Ecto neural progenitor cell (in vitro differentiated cells): ENCODE data around the gene FRMPD1.

Experiments
- DNase-seq: peaks from one replicate; pipeline ENCODE4 v3.0.0-alpha.2; 2018; ENCODE audit warnings: low spot score

The FRMPD1 gene

DNA sequence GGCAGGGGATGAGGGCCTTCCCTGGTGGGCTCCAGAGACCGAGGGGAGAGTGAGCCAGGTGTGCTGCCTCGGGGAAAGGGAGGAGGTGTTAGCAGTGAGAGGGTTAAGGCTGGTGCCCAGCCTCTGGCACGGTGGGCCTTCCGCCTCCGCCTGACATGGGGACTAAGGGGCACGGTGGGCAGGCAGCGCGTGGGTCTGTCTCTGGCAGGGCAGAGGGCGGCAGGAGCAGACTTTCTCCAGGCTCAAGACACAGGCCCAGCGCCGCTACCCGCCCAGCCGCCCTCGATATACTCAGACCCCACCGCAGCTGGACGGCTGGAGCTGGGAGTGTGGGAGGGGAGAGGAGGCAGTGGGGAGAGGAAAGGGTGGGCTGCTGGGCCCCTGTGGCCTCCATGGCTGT is 14.9 kb upstream of the FRMPD1 start:
- DNase-seq = no peak

GRCh38 chr9:37636511-37637448 is 14.0 kb upstream of the FRMPD1 start:
- DNase-seq = no peak

GRCh38 chr9:37639109-37639762 is 11.5 kb upstream of the FRMPD1 start:
- DNase-seq = no peak

- no peak for DNase-seq
Observed at GRCh38 chr9:37639841-37640240, 10.9 kb upstream of the FRMPD1 start.

GRCh38 chr9:37640246-37640645 is 10.5 kb upstream of the FRMPD1 start:
- no peak for DNase-seq

- DNase-seq = no peak
Observed at GRCh38 chr9:37641331-37641730, 9.4 kb upstream of the FRMPD1 start.

DNA sequence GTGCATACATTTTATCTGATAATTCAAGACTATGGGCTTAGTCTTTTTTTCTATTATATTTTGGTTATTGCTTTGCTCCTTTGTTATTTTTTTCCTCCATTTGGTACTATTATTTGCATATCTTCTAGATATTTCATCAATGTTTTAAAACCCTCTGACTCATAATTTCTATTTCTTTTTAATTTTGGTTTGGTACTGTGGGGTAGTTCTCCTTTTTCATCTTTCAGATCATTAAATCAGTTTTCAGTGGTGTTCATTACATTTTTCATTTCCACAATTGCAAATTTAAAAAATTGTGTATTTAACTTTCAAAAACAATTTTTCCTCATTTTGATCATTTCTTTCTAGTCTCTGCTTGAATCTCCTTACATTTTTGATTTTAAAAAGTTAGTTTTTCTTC is 7.5 kb upstream of the FRMPD1 start:
- DNase-seq = no peak

DNA sequence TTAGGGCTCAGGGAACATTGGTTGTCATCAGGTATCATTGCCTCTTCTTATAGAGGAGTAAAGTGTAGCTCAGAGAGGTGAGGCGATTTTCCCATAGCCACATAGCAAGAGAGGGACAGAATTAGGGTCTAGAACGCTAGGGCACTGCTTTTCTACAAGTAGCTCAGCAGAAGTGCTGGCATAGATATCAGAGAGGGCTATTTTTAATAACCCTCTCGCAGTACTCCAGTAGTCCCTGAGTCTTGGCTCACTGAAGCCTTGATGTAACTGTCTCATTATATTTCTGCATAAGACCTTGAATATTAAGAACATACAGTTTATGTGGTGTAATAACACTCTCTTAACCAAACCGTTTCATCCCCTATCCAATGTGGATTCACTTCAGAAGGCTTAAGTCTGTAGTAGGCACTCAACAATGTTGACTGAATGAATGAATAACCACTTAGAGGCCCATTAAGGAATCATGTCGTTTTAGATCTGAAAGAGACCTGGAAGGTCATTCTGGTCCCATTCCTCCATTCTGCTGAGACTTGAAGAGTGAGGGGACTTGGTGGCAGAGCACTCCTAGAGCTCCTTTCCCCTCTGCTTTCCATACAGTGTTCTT is 4.7 kb upstream of the FRMPD1 start:
- no peak for DNase-seq

- no peak for DNase-seq
Observed at GRCh38 chr9:37650299-37650872, 368 bp upstream of the FRMPD1 start.

- DNase-seq = no peak
Observed at GRCh38 chr9:37652261-37652660, 1.5 kb downstream of the FRMPD1 start.

- DNase-seq = no peak
Observed at GRCh38 chr9:37653385-37653784, 2.6 kb downstream of the FRMPD1 start.

DNA sequence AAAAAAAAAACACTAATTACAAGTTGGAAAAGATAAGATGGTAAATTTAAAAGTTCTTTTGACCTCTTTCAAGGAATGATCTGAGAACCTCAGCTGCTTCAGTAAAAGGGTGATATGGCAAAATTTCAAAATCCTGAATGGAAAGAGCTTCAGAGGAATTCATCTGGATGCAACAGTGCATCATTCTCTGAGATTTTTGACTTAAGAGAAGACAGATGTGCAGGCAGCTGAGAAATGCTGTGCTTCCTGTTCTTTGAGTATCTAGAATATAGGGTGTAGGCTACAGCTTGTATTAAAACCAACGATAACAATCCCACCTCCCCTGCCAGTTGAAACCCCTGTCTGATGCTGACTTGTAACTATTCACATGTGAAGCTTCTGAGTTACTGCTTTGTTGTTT is 6.2 kb downstream of the FRMPD1 start:
- DNase-seq = no peak

- DNase-seq = no peak
Observed at GRCh38 chr9:37660691-37661090, 9.9 kb downstream of the FRMPD1 start.

DNA sequence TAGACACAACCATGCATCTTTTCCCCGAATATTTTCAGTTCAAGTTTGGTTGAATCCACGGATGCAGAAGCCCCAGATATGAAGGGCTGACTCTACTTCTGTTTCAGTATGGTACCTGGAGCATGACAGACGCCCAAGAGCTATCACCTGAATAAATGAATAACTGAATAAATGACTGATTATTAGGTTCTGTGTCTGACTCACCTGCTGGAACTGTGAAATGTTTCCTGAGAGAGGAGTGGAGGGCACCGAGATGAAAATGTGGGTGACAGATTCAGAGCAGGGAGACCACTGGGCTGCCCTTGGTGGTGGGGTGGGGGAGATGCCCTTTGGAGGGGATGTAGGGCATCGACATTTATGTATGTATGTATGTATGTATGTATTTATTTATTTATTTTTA is 13.2 kb downstream of the FRMPD1 start:
- no peak for DNase-seq

- DNase-seq = no peak
Observed at GRCh38 chr9:37667706-37668105, 17.0 kb downstream of the FRMPD1 start.

DNA sequence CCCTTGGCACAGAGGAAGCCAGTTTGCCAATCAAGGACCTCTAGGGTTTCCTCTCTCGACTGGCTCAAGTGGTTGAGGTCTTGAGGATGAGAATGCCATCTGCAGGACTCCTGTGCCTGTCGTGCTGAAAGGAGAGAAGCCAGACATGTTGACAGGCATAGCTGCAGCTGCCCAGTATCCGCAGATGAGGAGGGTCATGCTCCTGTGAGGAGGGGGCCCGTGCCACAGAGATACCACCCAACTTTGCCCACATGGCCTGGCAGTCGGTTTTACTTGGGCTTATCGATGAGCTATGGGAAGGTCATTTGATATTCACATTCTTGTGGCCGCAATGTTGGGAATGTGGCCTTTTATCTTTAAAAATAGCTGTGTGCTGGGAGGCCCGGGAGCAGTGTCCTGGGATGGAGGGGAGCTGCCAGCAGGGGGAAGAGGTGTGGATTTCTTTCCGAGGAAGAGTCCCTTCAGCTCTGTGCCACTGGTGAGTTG is 17.4 kb downstream of the FRMPD1 start:
- peak; percentile 56 for DNase-seq

DNA sequence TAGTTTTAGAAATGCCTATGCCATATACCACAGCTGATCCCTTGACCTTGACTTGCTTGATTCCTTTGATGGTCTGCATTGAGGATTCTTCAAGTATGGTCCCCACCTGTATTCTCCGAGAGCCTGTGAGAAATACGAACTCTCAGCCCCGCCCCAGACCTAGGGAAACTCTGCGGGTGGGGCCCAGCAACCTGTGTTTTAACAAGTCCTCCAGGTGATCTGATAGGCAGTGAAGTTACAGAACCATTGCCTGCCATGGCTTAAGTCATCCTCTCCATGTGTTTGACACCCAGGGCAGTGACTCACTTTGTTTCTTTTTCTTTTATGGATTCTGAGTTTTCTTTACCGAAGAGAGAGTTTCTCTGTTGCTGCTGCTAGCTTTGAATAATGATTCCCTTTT is 18.5 kb downstream of the FRMPD1 start:
- DNase-seq = no peak

DNA sequence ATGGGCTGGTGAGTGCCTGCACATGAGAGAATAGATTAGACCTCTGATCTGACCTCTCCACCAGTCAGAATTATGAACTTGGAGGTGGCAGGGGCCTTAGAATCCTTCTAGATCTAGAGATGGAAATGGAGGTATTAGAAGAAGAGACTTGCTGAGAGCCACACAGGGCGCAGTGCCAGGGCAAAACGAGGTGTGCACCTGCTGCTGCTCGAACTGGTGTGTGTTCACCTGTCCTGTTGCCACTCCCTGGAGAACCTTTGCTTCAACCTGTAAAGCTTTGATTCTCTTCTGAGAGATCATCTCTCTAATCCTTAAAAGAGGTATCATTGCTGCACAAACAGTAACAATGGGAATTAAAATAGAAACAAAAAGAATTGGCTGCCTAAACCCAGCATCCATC is 24.9 kb downstream of the FRMPD1 start:
- no peak for DNase-seq

- DNase-seq = no peak
Observed at GRCh38 chr9:37676411-37676830, 25.7 kb downstream of the FRMPD1 start.

- DNase-seq = no peak
Observed at GRCh38 chr9:37677435-37677834, 26.7 kb downstream of the FRMPD1 start.

- DNase-seq = no peak
Observed at GRCh38 chr9:37678789-37679273, 28.1 kb downstream of the FRMPD1 start.

GRCh38 chr9:37679649-37680402 is 29.1 kb downstream of the FRMPD1 start:
- no peak for DNase-seq
